Keratinocyte (primary cell): ENCODE data around the gene ENGASE. TPM values are rescaled to one million over a fixed set of nuclear protein-coding genes. Genes with fewer than 3 reads are reported as not detected.

ENCODE experiments used
- DNase-seq: peaks from one replicate; pipeline ENCODE4 v3.0.0-alpha.2; 2011; ENCODE audit warnings: low read depth, missing footprints, low spot score
- FAIRE-seq: peaks from 2 replicates; lab custom pipeline; 2011; peaks lifted over from hg19 to GRCh38; lab: Jason Lieb, UNC
- H2AFZ ChIP-seq: 2 replicates; pipeline ENCODE4 v1.6.0; 2012; ENCODE audit warnings: low read length, control low read depth, inconsistent platforms; ENCODE audit not compliant: control insufficient read depth
- H3K27ac ChIP-seq: 2 replicates; pipeline ENCODE4 v1.5.1; 2011; ENCODE audit warnings: low read length; ENCODE audit not compliant: control insufficient read depth, insufficient read depth
- H3K27me3 ChIP-seq: 3 replicates; pipeline ENCODE4 v1.6.0; 2011; ENCODE audit warnings: low read length; ENCODE audit not compliant: control insufficient read depth, insufficient read depth; ENCODE audit errors: extremely low read depth
- H3K36me3 ChIP-seq, 2 experiments: 2 replicates in 1 of 2; 3 replicates in 1 of 2; pipeline ENCODE4 v1.5.1; 2011; ENCODE audit warnings: low read length in 2 of 2, mild to moderate bottlenecking in 1 of 2; ENCODE audit not compliant: control insufficient read depth in 2 of 2, insufficient read depth in 2 of 2; ENCODE audit errors: extremely low read depth in 1 of 2
- H3K4me1 ChIP-seq: 3 replicates; pipeline ENCODE4 v1.5.1; 2011; ENCODE audit warnings: low read length; ENCODE audit not compliant: control insufficient read depth, insufficient read depth; ENCODE audit errors: extremely low read depth
- H3K4me2 ChIP-seq: 3 replicates; pipeline ENCODE4 v1.6.0; 2011; ENCODE audit warnings: low read depth, low read length; ENCODE audit not compliant: control insufficient read depth, insufficient read depth; ENCODE audit errors: extremely low read depth
- H3K4me3 ChIP-seq, 3 experiments: fragments of 200-600 bp in 1 of 3; sonication (generic) in 1 of 3; 2 replicates in 2 of 3; 3 replicates in 1 of 3; pipeline ENCODE4 v1.5.1; 2011 to 2016; ENCODE audit warnings: low read length in 3 of 3, mild to moderate bottlenecking in 3 of 3, control low read depth in 2 of 3, inconsistent platforms in 1 of 3, low read depth in 1 of 3, mixed read lengths in 1 of 3, mixed run types in 1 of 3, moderate library complexity in 1 of 3; ENCODE audit not compliant: control insufficient read depth in 2 of 3, insufficient read depth in 2 of 3; ENCODE audit errors: extremely low read depth in 1 of 3
- H3K79me2 ChIP-seq: 2 replicates; pipeline ENCODE4 v1.6.0; 2012; ENCODE audit warnings: low read length; ENCODE audit not compliant: control insufficient read depth, insufficient read depth
- H3K9ac ChIP-seq: 3 replicates; pipeline ENCODE4 v1.6.0; 2011; ENCODE audit warnings: low read length; ENCODE audit not compliant: control insufficient read depth, insufficient read depth; ENCODE audit errors: extremely low read depth
- H3K9me1 ChIP-seq: 3 replicates; pipeline ENCODE4 v1.6.0; 2011; ENCODE audit warnings: low read length; ENCODE audit not compliant: control insufficient read depth, insufficient read depth; ENCODE audit errors: extremely low read depth
- H3K9me3 ChIP-seq: 2 replicates; pipeline ENCODE4 v1.5.1; 2012; ENCODE audit warnings: low read depth, low read length; ENCODE audit not compliant: control insufficient read depth
- H4K20me1 ChIP-seq: 3 replicates; pipeline ENCODE4 v1.6.0; 2011; ENCODE audit warnings: low read length; ENCODE audit not compliant: control insufficient read depth, insufficient read depth; ENCODE audit errors: extremely low read depth
- CTCF ChIP-seq, 3 experiments: IDR thresholded peaks in 1 of 3; conservative IDR thresholded peaks in 1 of 3; optimal IDR thresholded peaks in 1 of 3; 2 replicates in 2 of 3; 3 replicates in 1 of 3; pipeline versions ENCODE3 to v1.5.1; 2011; ENCODE audit warnings: low read length in 3 of 3, mild to moderate bottlenecking in 3 of 3, moderate library complexity in 2 of 3, control low read depth in 1 of 3, inconsistent platforms in 1 of 3; ENCODE audit not compliant: insufficient read depth in 2 of 3; ENCODE audit errors: extremely low read depth in 1 of 3
- EZH2 ChIP-seq: IDR thresholded peaks from one replicate; pipeline ENCODE4 v1.6.1; 2012; ENCODE audit warnings: inconsistent platforms, mild to moderate bottlenecking, low read length, moderate library complexity
- dilution Hi-C: fragments of 300-500 bp; cut with MboI; formaldehyde crosslinking; loops from one replicate; pipeline ENCODE4 v1.7.0; 2020; ENCODE audit warnings: low sequenced_read_pairs; ENCODE audit not compliant: extremely low pct_ligation_motif_present
- polyA plus RNA-seq, 5 experiments: library from polyadenylated mRNA; depleted of rRNA in 3 of 5; stranded (reverse) in 3 of 5; stranded (forward) in 1 of 5; unstranded in 1 of 5; fragments of >200 nt; gene quantifications; 1 replicate in 1 of 5; 2 replicates in 3 of 5; 3 replicates in 1 of 5; pipeline versions ENCODE4 v1.2.1 to v1.2.3, GENCODE V29; 2011 to 2012; ENCODE audit warnings: missing spikeins in 2 of 5, low read depth in 1 of 5, low replicate concordance in 1 of 5

Gene ENGASE
- polyA plus RNA-seq, 1 donor (not counting 4 experiments of a cell fraction or from before 2014, with no cell fraction given): 6.6 TPM

GRCh38 chr17:79129523-79129922 is 54.9 kb downstream of the ENGASE start:
- no peaks in the 10 kb centered on the region for H3K79me2 ChIP-seq
- dilution Hi-C loops: no loop called here
- no peak overlapping the region for H2AFZ ChIP-seq
- no peak overlapping the region for H3K4me3 ChIP-seq
- FAIRE-seq: no peak
- no peaks in the 10 kb centered on the region for H3K36me3 ChIP-seq
- no peak for DNase-seq
- H3K9ac ChIP-seq: no peak overlapping the region
- H3K4me2 ChIP-seq: no peak overlapping the region
- H3K4me1 ChIP-seq: no peaks in the 10 kb centered on the region
- no peak overlapping the region for H3K27ac ChIP-seq
- H3K9me3 ChIP-seq: no peaks in the 10 kb centered on the region
- peaks cover 63% of the 10 kb centered on the region for H3K27me3 ChIP-seq
- TF ChIP-seq CTCF (optimal IDR thresholded peaks at IDR 0.05 in 1 of 3, IDR thresholded peaks at IDR 0.05 in 1 of 3, conservative IDR thresholded peaks at IDR 0.05 in 1 of 3; ENCODE audit: extremely low read depth in 1 of 3, insufficient read depth in 2 of 3, low read length in 3 of 3) (no peak), EZH2 (no peak)
- peaks cover 4% of the 10 kb centered on the region for H4K20me1 ChIP-seq
- no peaks in the 10 kb centered on the region for H3K9me1 ChIP-seq

- no peak for FAIRE-seq
- TF ChIP-seq EZH2 (no peak), CTCF (optimal IDR thresholded peaks at IDR 0.05 in 1 of 3, IDR thresholded peaks at IDR 0.05 in 1 of 3, conservative IDR thresholded peaks at IDR 0.05 in 1 of 3; ENCODE audit: extremely low read depth in 1 of 3, insufficient read depth in 2 of 3, low read length in 3 of 3) (no peak)
- H3K27me3 ChIP-seq: peaks cover 64% of the 10 kb centered on the region
These were observed 56.1 kb downstream of the ENGASE start for GRCh38 chr17:79130536-79131273.

More at GRCh38 chr17:79130536-79131273, 56.1 kb downstream of the ENGASE start:
- Histone ChIP-seq H3K4me3 (no peak overlapping the region), H3K9me1 (no peaks in the 10 kb centered on the region), H3K9me3 (no peaks in the 10 kb centered on the region), H3K4me1 (no peaks in the 10 kb centered on the region), H4K20me1 (peaks cover 4% of the 10 kb centered on the region), H3K4me2 (no peak overlapping the region), H3K9ac (no peak overlapping the region), H3K27ac (no peak overlapping the region), H3K36me3 (no peaks in the 10 kb centered on the region), H3K79me2 (no peaks in the 10 kb centered on the region), H2AFZ (no peak overlapping the region)
- DNase-seq: no peak
- dilution Hi-C loops: no loop called here
